HepG2 (cell line): ENCODE data around the gene GMEB2. TPM values are rescaled to one million over a fixed set of nuclear protein-coding genes. Genes with fewer than 3 reads are reported as not detected.
A peak's percentile ranks its signal among the peaks of the same experiment; 100 is the strongest.

Source experiments
- ARHGAP35 ChIP-seq: sonication (generic); formaldehyde crosslinking; IDR thresholded peaks from 2 replicates; pipeline ENCODE4 v1.9.0; 2022; ENCODE audit warnings: mild to moderate bottlenecking, inconsistent platforms, moderate library complexity, missing genetic modification reagents, borderline replicate concordance
- FOXK1 ChIP-seq: sonication (generic); formaldehyde crosslinking; IDR thresholded peaks from 2 replicates; pipeline ENCODE4 v1.4.0; 2020; ENCODE audit warnings: low read depth, missing genetic modification reagents, borderline replicate concordance
- HDAC2 ChIP-seq: sonication (generic); formaldehyde crosslinking; IDR thresholded peaks from 2 replicates; pipeline ENCODE4 v1.4.0; 2020; ENCODE audit warnings: missing genetic modification reagents
- HMG20B ChIP-seq: conservative IDR thresholded peaks from 2 replicates; pipeline ENCODE4 v1.6.1; 2016; ENCODE audit warnings: missing genetic modification reagents, missing compliant biosample characterization
- HNRNPL ChIP-seq: fragments of 200-400 bp; formaldehyde crosslinking; IDR thresholded peaks from 2 replicates; pipeline ENCODE4 v1.6.1; 2017; ENCODE audit warnings: mild to moderate bottlenecking, low read depth, low read length
- KDM6A ChIP-seq: IDR thresholded peaks from 2 replicates; pipeline ENCODE4 v1.6.1; 2016; ENCODE audit warnings: low read depth
- KMT2A ChIP-seq: sonication (generic); formaldehyde crosslinking; IDR thresholded peaks from 2 replicates; pipeline ENCODE4 v1.4.0; 2020; ENCODE audit warnings: missing genetic modification reagents
- NFIC ChIP-seq: IDR thresholded peaks from 2 replicates; pipeline ENCODE4 v1.6.1; 2012; ENCODE audit warnings: mild to moderate bottlenecking, low read length, inconsistent platforms
- NFYB ChIP-seq: sonication (generic); formaldehyde crosslinking; IDR thresholded peaks from 2 replicates; pipeline ENCODE4 v1.4.0; 2020; ENCODE audit warnings: missing genetic modification reagents
- NONO ChIP-seq, 2 experiments: fragments of 450-650 bp in 1 of 2; sonication (generic) in 1 of 2; formaldehyde crosslinking in 1 of 2; IDR thresholded peaks in 1 of 2; conservative IDR thresholded peaks in 1 of 2; 2 replicates each; pipeline versions ENCODE4 v1.6.1 to v1.8.0; 2017 to 2022; ENCODE audit warnings: mild to moderate bottlenecking in 1 of 2, missing genetic modification reagents in 1 of 2, moderate library complexity in 1 of 2
- SMAD3 ChIP-seq: sonication (generic); formaldehyde crosslinking; IDR thresholded peaks from 2 replicates; pipeline ENCODE4 v1.4.0; 2020; ENCODE audit warnings: missing genetic modification reagents
- ZNF230 ChIP-seq: sonication (generic); formaldehyde crosslinking; IDR thresholded peaks from 2 replicates; pipeline ENCODE4 v1.4.0; 2020; ENCODE audit warnings: mild to moderate bottlenecking, missing genetic modification reagents
- ZNF343 ChIP-seq: sonication (generic); formaldehyde crosslinking; IDR thresholded peaks from 2 replicates; pipeline ENCODE4 v1.4.0; 2020; ENCODE audit warnings: mild to moderate bottlenecking, missing genetic modification reagents
- ZNF549 ChIP-seq: sonication (generic); formaldehyde crosslinking; IDR thresholded peaks from 2 replicates; pipeline ENCODE4 v1.5.0; 2020; ENCODE audit warnings: missing genetic modification reagents
- ZNF563 ChIP-seq: sonication (generic); formaldehyde crosslinking; IDR thresholded peaks from 2 replicates; pipeline ENCODE4 v1.8.0; 2022; ENCODE audit warnings: mild to moderate bottlenecking, moderate library complexity, missing genetic modification reagents
- ZNF674 ChIP-seq: sonication (generic); formaldehyde crosslinking; IDR thresholded peaks from 2 replicates; pipeline ENCODE4 v1.5.0; 2020; ENCODE audit warnings: low read depth, mild to moderate bottlenecking, missing genetic modification reagents
- polyA plus RNA-seq, 8 experiments: library from polyadenylated mRNA; depleted of rRNA in 3 of 8; stranded (reverse) in 7 of 8; unstranded in 1 of 8; fragments of >200 nt; fragmentation: Illumina TruSeq in 4 of 8; extraction: Trizol in 4 of 8; gene quantifications; 2 replicates each; pipeline versions ENCODE4 v1.2.1 to v1.2.3, GENCODE V29; 2011 to 2016; ENCODE audit warnings: low read depth in 4 of 8, missing spikeins in 1 of 8, mixed read lengths in 1 of 8; ENCODE audit not compliant: insufficient read depth in 1 of 8
- total RNA-seq, 5 experiments: library from RNA; depleted of rRNA; stranded (reverse); fragments of >200 nt; fragmentation: Illumina TruSeq; extraction: Trizol; gene quantifications; 2 replicates each; pipeline ENCODE4 v1.2.3, GENCODE V29; 2016; ENCODE audit warnings: low read depth in 1 of 5
- TF ChIP-seq, protein P1 (sequence below): sonication (generic); formaldehyde crosslinking; IDR thresholded peaks from 2 replicates; pipeline ENCODE4 v1.5.0; 2020; ENCODE audit warnings: mild to moderate bottlenecking, missing genetic modification reagents
- TF ChIP-seq, protein P2 (sequence below): sonication (generic); formaldehyde crosslinking; IDR thresholded peaks from 2 replicates; pipeline ENCODE4 v1.4.0; 2020; ENCODE audit warnings: mild to moderate bottlenecking, low read depth, missing genetic modification reagents
- TF ChIP-seq, protein P3 (sequence below): sonication (generic); formaldehyde crosslinking; IDR thresholded peaks from 2 replicates; pipeline ENCODE4 v1.8.1; 2023; ENCODE audit warnings: mild to moderate bottlenecking, moderate library complexity, missing genetic modification reagents
- TF ChIP-seq, protein P4 (sequence below): sonication (generic); formaldehyde crosslinking; IDR thresholded peaks from 2 replicates; pipeline ENCODE4 v1.4.0; 2020; ENCODE audit warnings: mild to moderate bottlenecking, low read depth, missing genetic modification reagents
- TF ChIP-seq, protein P5 (sequence below): sonication (generic); formaldehyde crosslinking; IDR thresholded peaks from 2 replicates; pipeline ENCODE4 v1.5.0; 2020; ENCODE audit warnings: missing genetic modification reagents
- TF ChIP-seq, protein P6 (sequence below): sonication (generic); formaldehyde crosslinking; conservative IDR thresholded peaks from 2 replicates; pipeline ENCODE4 v1.4.0; 2020; ENCODE audit warnings: missing genetic modification reagents
- TF ChIP-seq, protein P7 (sequence below): sonication (generic); formaldehyde crosslinking; IDR thresholded peaks from 2 replicates; pipeline ENCODE4 v1.4.0; 2020; ENCODE audit warnings: missing genetic modification reagents, mild to moderate bottlenecking, borderline replicate concordance

GMEB2 gene
- total and polyA plus RNA-seq, 2 of the 13 experiments (the other 11 are each of a cell fraction or from before 2014, with no cell fraction given): 10.6 to 12.4 TPM

DNA sequence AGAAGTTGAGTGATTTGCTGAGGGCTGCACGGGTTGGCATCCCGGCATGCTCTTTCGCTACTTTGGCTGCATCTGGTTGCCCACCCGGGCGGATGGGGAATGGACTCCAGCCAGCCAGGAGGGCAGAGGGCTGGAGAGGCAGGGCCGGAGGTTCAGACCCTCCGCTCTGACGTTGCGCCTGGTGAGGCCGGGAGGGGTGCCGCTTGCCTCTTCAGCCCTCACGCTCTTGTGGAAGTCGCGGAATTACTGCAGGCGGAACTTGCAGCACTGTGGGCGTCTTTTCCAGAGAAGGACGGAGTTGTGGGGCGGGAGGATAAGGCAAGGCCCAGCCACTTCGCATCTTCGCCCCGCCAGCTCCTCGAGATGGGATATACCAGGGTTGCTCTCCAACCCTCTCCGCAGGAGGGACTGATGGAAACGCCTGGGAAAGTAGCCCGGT, 31.9 kb upstream of the GMEB2 start (continued):
- TF ChIP-seq, protein P1, sequence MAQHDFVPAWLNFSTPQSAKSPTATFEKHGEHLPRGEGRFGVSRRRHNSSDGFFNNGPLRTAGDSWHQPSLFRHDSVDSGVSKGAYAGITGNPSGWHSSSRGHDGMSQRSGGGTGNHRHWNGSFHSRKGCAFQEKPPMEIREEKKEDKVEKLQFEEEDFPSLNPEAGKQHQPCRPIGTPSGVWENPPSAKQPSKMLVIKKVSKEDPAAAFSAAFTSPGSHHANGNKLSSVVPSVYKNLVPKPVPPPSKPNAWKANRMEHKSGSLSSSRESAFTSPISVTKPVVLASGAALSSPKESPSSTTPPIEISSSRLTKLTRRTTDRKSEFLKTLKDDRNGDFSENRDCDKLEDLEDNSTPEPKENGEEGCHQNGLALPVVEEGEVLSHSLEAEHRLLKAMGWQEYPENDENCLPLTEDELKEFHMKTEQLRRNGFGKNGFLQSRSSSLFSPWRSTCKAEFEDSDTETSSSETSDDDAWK (CRISPR knock-in tag): no peak
- TF ChIP-seq ZNF563 (CRISPR knock-in tag) (no peak; the same call in 1 of the 2 replicates), NONO (IDR thresholded peaks at IDR 0.05) (no peak), NONO (CRISPR knock-in tag; conservative IDR thresholded peaks at IDR 0.05) (no peak; the same call in 1 of the 2 replicates), HMG20B (no peak), SMAD3 (CRISPR knock-in tag) (0 out of 2 replicates have a peak, but pooled peaks have one; percentile 14), KDM6A (CRISPR knock-in tag) (no peak), KMT2A (CRISPR knock-in tag) (no peak), ZNF230 (CRISPR knock-in tag) (no peak), ZNF549 (CRISPR knock-in tag) (no peak), HNRNPL (0 out of 2 replicates have a peak, but pooled peaks have one; percentile 61), ZNF343 (CRISPR knock-in tag) (no peak), ARHGAP35 (CRISPR knock-in tag) (no peak), NFIC (no peak), HDAC2 (CRISPR knock-in tag) (no peak), NFYB (no peak), FOXK1 (CRISPR knock-in tag) (no peak), ZNF674 (CRISPR knock-in tag) (no peak)
- TF ChIP-seq, protein P2, sequence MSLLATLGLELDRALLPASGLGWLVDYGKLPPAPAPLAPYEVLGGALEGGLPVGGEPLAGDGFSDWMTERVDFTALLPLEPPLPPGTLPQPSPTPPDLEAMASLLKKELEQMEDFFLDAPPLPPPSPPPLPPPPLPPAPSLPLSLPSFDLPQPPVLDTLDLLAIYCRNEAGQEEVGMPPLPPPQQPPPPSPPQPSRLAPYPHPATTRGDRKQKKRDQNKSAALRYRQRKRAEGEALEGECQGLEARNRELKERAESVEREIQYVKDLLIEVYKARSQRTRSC: no peak
- TF ChIP-seq, protein P3, sequence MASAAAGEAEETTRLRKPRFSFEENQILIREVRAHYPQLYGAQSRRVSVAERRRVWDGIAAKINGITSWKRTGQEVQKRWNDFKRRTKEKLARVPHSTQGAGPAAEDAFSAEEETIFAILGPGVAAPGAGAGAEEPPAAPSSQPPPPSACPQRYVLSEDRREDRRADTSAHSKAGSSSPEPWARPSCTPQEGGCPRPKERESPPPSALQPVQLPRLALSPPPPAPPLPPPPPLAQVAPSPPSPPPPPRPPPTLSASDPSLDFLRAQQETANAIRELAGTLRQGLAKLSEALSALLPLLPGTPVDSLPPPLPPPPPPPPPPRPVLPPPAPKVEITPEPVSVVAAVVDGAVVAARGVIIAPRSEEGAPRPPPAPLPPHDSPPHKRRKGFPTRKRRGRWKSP (CRISPR knock-in tag): peak; percentile 84; the same call in 1 of the 2 replicates
- TF ChIP-seq, protein P4, sequence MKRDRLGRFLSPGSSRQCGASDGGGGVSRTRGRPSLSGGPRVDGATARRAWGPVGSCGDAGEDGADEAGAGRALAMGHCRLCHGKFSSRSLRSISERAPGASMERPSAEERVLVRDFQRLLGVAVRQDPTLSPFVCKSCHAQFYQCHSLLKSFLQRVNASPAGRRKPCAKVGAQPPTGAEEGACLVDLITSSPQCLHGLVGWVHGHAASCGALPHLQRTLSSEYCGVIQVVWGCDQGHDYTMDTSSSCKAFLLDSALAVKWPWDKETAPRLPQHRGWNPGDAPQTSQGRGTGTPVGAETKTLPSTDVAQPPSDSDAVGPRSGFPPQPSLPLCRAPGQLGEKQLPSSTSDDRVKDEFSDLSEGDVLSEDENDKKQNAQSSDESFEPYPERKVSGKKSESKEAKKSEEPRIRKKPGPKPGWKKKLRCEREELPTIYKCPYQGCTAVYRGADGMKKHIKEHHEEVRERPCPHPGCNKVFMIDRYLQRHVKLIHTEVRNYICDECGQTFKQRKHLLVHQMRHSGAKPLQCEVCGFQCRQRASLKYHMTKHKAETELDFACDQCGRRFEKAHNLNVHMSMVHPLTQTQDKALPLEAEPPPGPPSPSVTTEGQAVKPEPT: no peak
- TF ChIP-seq, protein P5, sequence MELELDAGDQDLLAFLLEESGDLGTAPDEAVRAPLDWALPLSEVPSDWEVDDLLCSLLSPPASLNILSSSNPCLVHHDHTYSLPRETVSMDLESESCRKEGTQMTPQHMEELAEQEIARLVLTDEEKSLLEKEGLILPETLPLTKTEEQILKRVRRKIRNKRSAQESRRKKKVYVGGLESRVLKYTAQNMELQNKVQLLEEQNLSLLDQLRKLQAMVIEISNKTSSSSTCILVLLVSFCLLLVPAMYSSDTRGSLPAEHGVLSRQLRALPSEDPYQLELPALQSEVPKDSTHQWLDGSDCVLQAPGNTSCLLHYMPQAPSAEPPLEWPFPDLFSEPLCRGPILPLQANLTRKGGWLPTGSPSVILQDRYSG (CRISPR knock-in tag): no peak
- TF ChIP-seq, protein P6, sequence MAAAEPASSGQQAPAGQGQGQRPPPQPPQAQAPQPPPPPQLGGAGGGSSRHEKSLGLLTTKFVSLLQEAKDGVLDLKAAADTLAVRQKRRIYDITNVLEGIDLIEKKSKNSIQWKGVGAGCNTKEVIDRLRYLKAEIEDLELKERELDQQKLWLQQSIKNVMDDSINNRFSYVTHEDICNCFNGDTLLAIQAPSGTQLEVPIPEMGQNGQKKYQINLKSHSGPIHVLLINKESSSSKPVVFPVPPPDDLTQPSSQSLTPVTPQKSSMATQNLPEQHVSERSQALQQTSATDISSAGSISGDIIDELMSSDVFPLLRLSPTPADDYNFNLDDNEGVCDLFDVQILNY (CRISPR knock-in tag): no peak
- TF ChIP-seq, protein P7, sequence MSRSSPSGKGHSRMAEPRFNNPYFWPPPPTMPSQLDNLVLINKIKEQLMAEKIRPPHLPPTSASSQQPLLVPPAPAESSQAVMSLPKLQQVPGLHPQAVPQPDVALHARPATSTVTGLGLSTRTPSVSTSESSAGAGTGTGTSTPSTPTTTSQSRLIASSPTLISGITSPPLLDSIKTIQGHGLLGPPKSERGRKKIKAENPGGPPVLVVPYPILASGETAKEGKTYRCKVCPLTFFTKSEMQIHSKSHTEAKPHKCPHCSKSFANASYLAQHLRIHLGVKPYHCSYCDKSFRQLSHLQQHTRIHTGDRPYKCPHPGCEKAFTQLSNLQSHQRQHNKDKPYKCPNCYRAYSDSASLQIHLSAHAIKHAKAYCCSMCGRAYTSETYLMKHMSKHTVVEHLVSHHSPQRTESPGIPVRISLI (CRISPR knock-in tag): no peak
